Measurements from ENCODE around the gene TANC1. TPM values are rescaled to one million over a fixed set of nuclear protein-coding genes. Genes with fewer than 3 reads are reported as not detected.

The TANC1 gene
- total RNA-seq, 1 donor from 2014 or later: 0.37 TPM

- no peaks in the 10 kb centered on the region for H3K4me1 Mint-ChIP-seq
- no peaks in the 10 kb centered on the region for H3K27me3 Mint-ChIP-seq
- no peaks in the 10 kb centered on the region for H3K9me3 Mint-ChIP-seq
- H3K4me3 Mint-ChIP-seq: no peak overlapping the region
- intact Hi-C loops (cut with micrococcal nuclease): no loop called here
- H3K36me3 Mint-ChIP-seq (ENCODE audit: low read depth): no peaks in the 10 kb centered on the region
- H3K27ac Mint-ChIP-seq: no peak overlapping the region
- DNase-seq: no peak
Measured at GRCh38 chr2:159054032-159054334, 85.5 kb downstream of the TANC1 start.

DNA sequence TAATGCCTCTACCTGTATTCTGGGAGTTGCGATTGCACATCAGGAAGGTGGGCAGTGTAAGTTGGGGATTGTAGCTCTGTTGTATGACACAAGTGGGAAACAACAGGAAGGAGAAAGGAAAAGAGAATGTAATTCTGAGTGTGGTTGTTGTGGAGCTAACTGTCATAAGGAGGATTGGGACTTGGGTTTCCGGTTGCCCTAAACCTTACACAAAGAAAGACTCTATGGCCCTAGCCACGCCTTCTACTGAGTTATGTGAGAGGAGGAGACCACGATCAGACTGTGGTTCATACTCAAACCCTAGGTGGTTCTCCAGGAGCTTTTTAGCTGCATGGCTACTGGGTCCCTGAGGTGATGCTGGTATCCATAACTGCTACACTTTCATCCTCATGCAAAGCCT lies 86.5 kb downstream of the TANC1 start:
- intact Hi-C loops (cut with micrococcal nuclease): no loop called here

GRCh38 chr2:159060518-159060917 lies 92.1 kb downstream of the TANC1 start:
- no peak for DNase-seq
- no peaks in the 10 kb centered on the region for H3K4me1 Mint-ChIP-seq
- intact Hi-C loops (cut with micrococcal nuclease): no loop called here
- H3K4me3 Mint-ChIP-seq: no peak overlapping the region
- no peaks in the 10 kb centered on the region for H3K9me3 Mint-ChIP-seq
- H3K27ac Mint-ChIP-seq: no peak overlapping the region
- H3K27me3 Mint-ChIP-seq: no peaks in the 10 kb centered on the region
- H3K36me3 Mint-ChIP-seq (ENCODE audit: low read depth): no peaks in the 10 kb centered on the region

More for the DNA sequence above, 86.5 kb downstream of the TANC1 start:
- Mint-ChIP-seq H3K27ac (no peak overlapping the region), H3K4me1 (no peaks in the 10 kb centered on the region), H3K36me3 (ENCODE audit: low read depth) (no peaks in the 10 kb centered on the region), H3K4me3 (no peak overlapping the region), H3K27me3 (no peaks in the 10 kb centered on the region), H3K9me3 (no peaks in the 10 kb centered on the region)
- DNase-seq: no peak

DNA sequence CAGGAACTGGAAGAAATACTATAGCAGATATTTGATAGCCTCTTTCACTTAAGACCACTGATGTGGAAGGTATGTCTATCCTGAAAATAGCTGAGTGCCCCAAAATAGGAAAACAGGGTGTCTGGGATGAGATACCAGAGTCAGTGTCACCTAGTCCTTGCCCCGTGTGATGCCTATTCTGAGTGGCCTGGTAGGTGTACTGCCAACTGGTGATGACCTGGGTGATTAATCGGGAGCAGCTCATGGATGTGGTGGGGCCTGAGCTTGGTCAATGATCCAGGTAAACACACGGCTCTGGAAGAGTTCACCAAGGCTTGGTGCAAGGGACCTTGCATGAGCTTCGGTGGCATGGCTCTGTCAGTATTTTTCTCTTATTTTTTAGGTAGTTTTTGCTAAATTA lies 95.2 kb downstream of the TANC1 start:
- Mint-ChIP-seq H3K27ac (no peak overlapping the region), H3K36me3 (ENCODE audit: low read depth) (no peaks in the 10 kb centered on the region), H3K4me1 (no peaks in the 10 kb centered on the region), H3K4me3 (no peak overlapping the region), H3K9me3 (no peaks in the 10 kb centered on the region), H3K27me3 (no peaks in the 10 kb centered on the region)
- DNase-seq: no peak
- intact Hi-C loops (cut with micrococcal nuclease): no loop called here

DNA sequence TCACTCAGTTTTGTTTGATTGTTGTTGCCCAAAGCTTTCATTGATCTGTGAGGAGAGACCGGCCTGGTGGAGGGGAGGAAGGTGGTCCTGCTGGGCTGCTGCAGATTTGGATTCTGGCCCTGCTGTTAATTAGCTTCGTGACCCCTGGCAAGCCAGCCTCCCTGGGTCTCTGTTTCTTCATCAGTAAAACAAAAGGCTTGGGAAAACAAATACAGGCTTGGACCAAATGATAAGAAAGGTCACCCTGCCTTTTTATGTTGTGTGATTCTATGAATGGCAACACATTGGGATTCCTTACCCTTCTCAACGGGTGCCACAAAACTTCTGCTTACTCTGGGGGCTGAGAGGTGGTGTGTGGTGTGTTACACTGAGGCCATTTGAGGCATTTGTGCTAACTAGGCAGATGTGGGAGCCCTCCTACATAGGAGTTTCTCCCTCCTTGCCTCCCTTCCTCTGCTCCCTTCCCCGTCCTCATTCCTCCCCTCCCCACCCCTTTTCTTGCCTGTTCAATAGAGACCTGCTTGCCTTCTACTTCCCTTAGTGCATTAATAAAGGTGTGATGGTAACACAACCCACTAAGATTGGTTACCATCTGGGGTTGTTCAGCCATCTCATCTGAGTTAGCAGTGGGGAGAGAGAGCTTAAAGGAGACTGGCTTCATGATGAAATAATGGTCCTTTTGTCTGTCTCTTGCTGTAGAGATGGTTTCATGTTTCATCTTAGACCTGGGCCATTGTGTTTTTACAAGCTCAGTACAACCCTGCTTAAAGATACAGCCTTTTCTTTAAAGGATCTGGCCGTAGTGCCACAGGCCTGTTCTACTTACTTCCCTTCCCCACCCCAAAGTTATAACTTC lies 96.2 kb downstream of the TANC1 start:
- Mint-ChIP-seq H3K4me1 (no peaks in the 10 kb centered on the region), H3K27me3 (no peaks in the 10 kb centered on the region), H3K4me3 (no peak overlapping the region), H3K27ac (no peak overlapping the region), H3K9me3 (no peaks in the 10 kb centered on the region), H3K36me3 (ENCODE audit: low read depth) (no peaks in the 10 kb centered on the region)
- intact Hi-C loops (cut with micrococcal nuclease): no loop called here
- DNase-seq: no peak

- H3K36me3 Mint-ChIP-seq (ENCODE audit: low read depth): no peaks in the 10 kb centered on the region
- H3K4me1 Mint-ChIP-seq: no peaks in the 10 kb centered on the region
- no peak overlapping the region for H3K27ac Mint-ChIP-seq
- DNase-seq: no peak
- H3K27me3 Mint-ChIP-seq: no peaks in the 10 kb centered on the region
- H3K9me3 Mint-ChIP-seq: no peaks in the 10 kb centered on the region
- intact Hi-C loops (cut with micrococcal nuclease): no loop called here
- no peak overlapping the region for H3K4me3 Mint-ChIP-seq
Measured at GRCh38 chr2:159065313-159065712, 96.9 kb downstream of the TANC1 start.

DNA sequence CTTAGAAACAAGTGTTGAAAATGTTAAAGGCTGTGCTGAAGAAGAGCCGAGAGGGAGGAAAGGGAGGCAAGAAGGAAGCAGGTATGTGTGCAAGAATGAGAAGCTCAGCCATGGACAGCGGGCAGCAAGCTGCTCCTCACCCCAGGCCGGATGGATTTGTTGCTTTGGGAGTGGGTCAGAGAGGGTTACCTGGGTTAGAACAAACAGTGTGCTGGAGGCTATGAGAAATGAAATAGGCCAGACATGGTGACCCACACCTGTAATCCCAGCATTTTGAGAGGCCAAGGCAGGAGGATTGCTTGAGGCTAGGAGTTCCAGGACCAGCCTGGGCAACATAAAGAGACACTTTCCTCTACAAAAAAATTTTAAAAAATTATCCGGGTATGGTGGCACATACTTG lies 97.5 kb downstream of the TANC1 start:
- H3K36me3 Mint-ChIP-seq (ENCODE audit: low read depth): no peaks in the 10 kb centered on the region
- intact Hi-C loops (cut with micrococcal nuclease): no loop called here
- no peaks in the 10 kb centered on the region for H3K4me1 Mint-ChIP-seq
- no peaks in the 10 kb centered on the region for H3K27me3 Mint-ChIP-seq
- no peak overlapping the region for H3K27ac Mint-ChIP-seq
- H3K9me3 Mint-ChIP-seq: no peaks in the 10 kb centered on the region
- H3K4me3 Mint-ChIP-seq: no peak overlapping the region
- no peak for DNase-seq

DNA sequence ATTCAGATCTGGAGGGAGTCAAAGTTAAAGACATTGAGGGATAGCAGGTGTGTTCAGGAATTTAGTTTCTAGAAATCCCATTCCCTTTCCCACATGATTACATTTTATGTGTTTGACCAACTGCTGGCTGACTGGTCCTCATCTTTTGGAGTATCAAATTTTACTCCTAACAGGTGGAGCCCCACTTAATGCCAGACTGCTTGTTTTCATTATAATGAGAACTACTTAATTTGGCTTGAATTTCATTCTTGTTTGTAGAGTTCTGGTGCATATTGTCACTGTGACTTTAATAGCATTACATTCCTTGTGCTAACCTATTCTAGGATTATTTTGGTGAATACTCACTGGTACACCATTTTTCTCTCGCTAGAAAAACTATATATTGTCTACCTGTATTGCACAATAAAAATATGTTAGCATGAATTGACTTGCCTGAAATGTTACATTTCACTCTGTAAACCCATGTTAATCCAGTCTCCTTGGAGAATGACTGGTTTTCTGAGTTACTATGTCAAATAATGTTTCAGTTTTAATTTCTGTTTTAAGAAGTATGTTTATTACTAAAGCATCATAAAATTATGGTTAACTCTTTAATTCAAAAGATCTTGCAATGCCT lies 98.2 kb downstream of the TANC1 start:
- Mint-ChIP-seq H3K27ac (no peak overlapping the region), H3K4me3 (no peak overlapping the region), H3K4me1 (no peaks in the 10 kb centered on the region), H3K36me3 (ENCODE audit: low read depth) (no peaks in the 10 kb centered on the region), H3K27me3 (no peaks in the 10 kb centered on the region), H3K9me3 (no peaks in the 10 kb centered on the region)
- intact Hi-C loops (cut with micrococcal nuclease): no loop called here
- no peak for DNase-seq

DNA sequence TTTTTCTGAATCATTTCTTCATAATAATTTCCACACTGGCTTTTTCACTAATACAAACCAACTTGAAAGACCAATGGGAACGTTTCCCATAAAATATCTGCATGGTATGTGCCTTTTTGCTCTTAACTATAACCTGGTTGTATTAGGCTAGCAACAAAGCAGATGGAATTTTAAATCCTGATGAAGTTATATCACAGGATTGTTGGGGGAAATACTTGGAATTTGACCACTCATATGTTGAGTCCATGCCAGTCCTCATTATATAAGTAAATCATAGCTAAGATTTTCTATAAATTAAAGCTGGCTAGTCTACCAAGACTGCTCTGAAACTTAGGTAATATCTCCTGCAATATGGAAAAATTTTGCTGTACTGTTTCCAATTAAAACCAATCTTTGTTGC lies 99.5 kb downstream of the TANC1 start:
- Mint-ChIP-seq H3K27ac (no peak overlapping the region), H3K36me3 (ENCODE audit: low read depth) (no peaks in the 10 kb centered on the region), H3K27me3 (no peaks in the 10 kb centered on the region), H3K4me1 (no peaks in the 10 kb centered on the region), H3K4me3 (no peak overlapping the region), H3K9me3 (no peaks in the 10 kb centered on the region)
- intact Hi-C loops (cut with micrococcal nuclease): no loop called here
- DNase-seq: no peak

DNA sequence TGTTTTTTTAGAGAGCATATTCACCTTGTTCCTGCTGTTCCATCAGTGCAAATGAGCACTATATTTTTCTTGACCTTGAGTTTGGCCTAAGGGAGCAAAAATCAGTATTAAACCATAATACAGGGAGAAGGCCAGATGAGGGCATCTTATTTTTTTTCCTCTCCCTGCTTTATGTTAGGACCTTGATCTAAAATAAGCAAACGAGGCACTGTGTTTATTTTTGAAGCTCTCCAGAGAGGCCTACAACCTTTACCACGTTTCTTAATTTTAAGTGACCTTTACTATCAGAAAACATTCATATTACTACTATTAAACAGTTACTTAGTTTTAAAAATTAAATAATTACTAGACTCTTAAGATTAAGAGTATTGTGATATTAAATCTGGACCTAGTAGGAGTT lies 100.8 kb downstream of the TANC1 start:
- no peaks in the 10 kb centered on the region for H3K36me3 Mint-ChIP-seq (ENCODE audit: low read depth)
- intact Hi-C loops (cut with micrococcal nuclease): no loop called here
- H3K9me3 Mint-ChIP-seq: no peaks in the 10 kb centered on the region
- no peaks in the 10 kb centered on the region for H3K27me3 Mint-ChIP-seq
- no peak overlapping the region for H3K27ac Mint-ChIP-seq
- H3K4me1 Mint-ChIP-seq: no peaks in the 10 kb centered on the region
- no peak overlapping the region for H3K4me3 Mint-ChIP-seq
- DNase-seq: no peak

DNA sequence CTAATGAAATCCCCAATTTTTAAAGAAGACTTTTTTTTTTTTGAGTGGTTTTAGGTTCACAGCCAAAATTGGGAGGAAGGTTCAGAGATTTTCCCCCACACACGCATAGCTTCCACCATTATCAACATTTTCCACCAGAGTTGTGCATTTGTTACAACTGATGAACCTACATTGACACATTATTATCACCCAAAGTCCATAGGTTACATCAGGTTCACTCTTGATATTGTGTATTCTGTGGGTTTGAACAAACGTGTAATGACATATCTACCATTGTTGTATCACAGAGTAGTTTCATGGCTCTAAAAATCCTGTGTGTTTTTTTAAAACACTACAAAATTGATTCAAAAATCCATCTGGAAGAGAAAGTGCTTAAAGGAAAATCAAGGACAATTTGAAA lies 101.8 kb downstream of the TANC1 start:
- Mint-ChIP-seq H3K27ac (no peak overlapping the region), H3K4me1 (no peaks in the 10 kb centered on the region), H3K27me3 (no peaks in the 10 kb centered on the region), H3K36me3 (ENCODE audit: low read depth) (no peaks in the 10 kb centered on the region), H3K4me3 (no peak overlapping the region), H3K9me3 (no peaks in the 10 kb centered on the region)
- intact Hi-C loops (cut with micrococcal nuclease): no loop called here
- no peak for DNase-seq

DNA sequence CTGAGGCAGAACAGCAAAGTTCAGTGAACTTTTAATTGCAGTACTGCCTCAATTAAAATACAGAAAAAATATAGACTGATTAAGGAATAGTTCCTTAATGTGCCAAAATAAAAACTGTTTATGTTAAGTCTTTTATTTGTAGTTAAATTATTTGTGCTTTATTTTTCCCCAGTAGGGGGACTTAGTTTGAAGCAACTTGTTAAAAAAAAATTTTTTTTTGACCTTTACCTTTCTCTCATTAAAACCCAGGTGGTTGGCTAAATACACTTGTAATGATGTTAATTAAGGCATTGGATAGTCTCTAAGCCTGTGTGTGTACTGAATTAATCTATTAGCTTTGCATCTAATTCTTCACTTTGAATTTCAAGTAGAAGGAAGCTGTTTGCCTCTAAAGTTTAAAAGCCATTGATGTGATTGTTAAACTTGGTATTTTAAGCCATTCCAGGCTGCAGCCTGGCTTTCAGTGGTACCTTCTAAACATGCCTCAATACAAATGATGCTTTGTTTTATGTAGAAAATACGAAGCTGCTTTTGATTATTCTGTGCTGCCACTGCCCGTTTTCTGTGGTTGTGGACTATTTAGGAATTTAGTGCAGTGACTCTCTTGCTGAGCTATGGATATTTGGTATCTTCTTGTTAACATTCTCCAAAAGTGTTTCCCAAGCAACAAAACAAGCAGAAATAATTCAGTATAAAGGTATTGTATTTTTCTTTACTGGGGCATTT lies 102.9 kb downstream of the TANC1 start:
- no peak for DNase-seq
- H3K4me3 Mint-ChIP-seq: no peak overlapping the region
- intact Hi-C loops (cut with micrococcal nuclease): no loop called here
- no peaks in the 10 kb centered on the region for H3K9me3 Mint-ChIP-seq
- no peaks in the 10 kb centered on the region for H3K4me1 Mint-ChIP-seq
- H3K27me3 Mint-ChIP-seq: peaks cover 2% of the 10 kb centered on the region
- no peak overlapping the region for H3K27ac Mint-ChIP-seq
- no peaks in the 10 kb centered on the region for H3K36me3 Mint-ChIP-seq (ENCODE audit: low read depth)

DNA sequence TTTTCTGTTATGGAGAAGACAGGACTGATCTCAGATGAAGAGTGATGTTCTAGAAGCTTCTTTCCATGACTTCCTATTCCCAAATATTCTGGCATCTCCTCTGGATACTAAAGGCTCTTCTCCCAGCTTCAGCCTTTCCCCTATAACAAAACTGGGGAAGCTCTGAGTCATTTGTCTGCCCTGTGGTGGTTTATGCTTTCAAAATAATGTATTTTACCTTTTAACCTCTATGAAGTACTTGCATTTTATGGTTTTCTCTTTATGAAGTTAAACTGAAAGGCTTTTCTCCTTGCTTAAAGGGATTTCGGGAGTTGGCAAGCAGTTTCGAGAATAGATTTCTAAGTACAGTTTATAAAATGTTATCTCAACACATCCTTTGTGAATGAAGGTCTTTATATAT lies 104.4 kb downstream of the TANC1 start:
- Mint-ChIP-seq H3K9me3 (no peaks in the 10 kb centered on the region), H3K27me3 (peaks cover 4% of the 10 kb centered on the region), H3K36me3 (ENCODE audit: low read depth) (no peaks in the 10 kb centered on the region), H3K27ac (no peak overlapping the region), H3K4me3 (no peak overlapping the region), H3K4me1 (no peaks in the 10 kb centered on the region)
- intact Hi-C loops (cut with micrococcal nuclease): no loop called here
- no peak for DNase-seq

- Mint-ChIP-seq H3K4me3 (no peak overlapping the region), H3K9me3 (no peaks in the 10 kb centered on the region)
Measured at GRCh38 chr2:159073256-159073655, 104.8 kb downstream of the TANC1 start.

More at GRCh38 chr2:159073256-159073655, 104.8 kb downstream of the TANC1 start:
- no peaks in the 10 kb centered on the region for H3K36me3 Mint-ChIP-seq (ENCODE audit: low read depth)
- DNase-seq: no peak
- no peaks in the 10 kb centered on the region for H3K4me1 Mint-ChIP-seq
- intact Hi-C loops (cut with micrococcal nuclease): no loop called here
- peaks cover 5% of the 10 kb centered on the region for H3K27me3 Mint-ChIP-seq
- H3K27ac Mint-ChIP-seq: no peak overlapping the region

Data from activated CD4-positive, alpha-beta T cell treated with anti-CD3 and anti-CD28 coated beads, Interleukin-2, amount 10 ng/mL, durations not matched to agents 24 days and 14 days (primary cell).